HG03558 (cell line): ENCODE data around the gene ESPNL.
"Not testable (repeated sequence)": the region's sequence is repeated elsewhere in the genome, so short reads cannot be mapped to it uniquely, and the experiment has no call there.

Experiments used
- ATAC-seq: cut with Tn5 transposase; IDR thresholded peaks from one replicate; pipeline ENCODE4 v1.9.1; 2021; ENCODE audit warnings: moderate number of reproducible peaks; ENCODE audit not compliant: unreplicated experiment; ENCODE audit errors: extremely low read depth

Gene ESPNL

DNA sequence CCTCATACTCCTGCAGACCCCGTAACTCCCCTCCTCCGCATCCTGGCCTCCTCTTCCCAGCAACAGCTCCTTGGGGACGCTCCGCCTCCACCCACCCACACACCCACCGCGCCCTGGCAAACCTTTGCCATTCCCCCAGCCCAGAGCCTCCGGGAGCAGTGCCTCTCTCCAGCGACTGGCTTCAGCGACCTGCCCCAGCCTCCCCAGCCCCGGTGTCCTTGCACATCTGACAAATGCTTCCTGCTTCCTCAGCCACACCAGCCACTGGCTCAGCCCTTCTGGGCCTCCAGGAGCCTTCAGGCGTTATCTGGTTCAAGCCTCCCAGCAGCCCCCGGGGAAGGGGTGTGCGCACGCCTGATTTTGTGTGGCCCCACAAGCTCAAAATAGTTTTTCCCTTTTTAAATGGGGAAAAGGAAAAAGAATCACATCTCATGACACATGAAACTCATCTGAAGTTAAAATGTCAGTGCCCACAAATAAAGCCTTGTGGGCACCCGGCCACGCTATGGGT lies 14.2 kb downstream of the ESPNL start:
- ATAC-seq: no peak

DNA sequence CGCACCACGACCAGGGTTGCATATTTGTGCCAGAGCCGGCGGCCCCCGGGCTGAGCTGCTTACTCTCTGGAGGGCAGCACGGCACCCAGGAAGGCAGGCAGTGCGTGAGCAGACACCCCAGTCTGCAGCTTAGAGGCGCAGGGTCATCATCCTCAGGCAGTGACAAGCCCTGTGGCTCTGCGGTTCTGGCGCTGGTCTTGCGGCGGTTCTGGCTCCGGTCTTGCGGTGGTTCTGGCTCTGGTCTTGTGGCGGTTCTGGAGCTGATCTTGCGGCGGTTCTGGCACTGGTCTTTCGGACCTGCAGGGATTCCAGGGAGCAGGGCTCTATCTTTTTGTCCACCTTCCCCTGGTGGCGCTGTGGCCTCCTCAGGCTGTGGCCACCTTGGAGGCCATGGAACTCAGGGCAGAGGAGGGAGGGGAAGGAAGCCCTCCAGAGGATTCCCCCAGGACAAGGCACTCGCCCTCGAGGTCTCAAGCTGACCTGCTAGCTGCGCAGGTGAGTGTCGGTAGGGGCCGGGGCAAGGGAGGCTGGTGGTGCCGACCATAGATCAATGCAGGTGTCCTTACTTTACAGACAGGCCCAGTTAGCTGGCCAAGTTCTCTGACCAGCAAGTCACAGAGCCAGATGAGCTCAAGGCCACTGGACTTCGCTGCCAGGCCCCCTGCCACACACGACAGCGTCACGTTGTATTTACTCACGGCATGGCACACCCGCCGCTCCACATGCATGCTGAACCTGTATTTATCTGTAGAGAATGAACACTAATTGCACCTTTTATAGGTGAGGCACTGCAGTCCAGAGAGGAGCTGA lies 14.9 kb downstream of the ESPNL start:
- ATAC-seq: no peak

DNA sequence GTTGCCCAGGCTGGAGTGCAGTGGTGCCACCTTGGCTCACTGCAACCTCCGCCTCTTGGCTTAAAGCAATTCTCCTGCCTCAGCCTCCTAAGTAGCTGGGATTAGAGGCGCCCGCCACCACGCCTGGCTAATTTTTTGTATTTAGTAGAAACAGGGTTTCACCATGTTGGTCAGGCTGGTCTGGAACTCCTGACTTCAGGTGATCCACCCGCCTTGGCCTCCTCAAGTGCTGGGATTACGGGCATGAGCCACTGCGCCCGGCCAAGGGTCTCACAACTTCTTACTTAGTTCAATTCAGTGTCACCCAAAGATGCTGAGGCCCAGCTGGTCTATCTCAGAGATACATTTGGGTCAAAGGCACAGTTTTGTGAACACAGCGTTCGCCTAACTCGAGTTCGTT lies 15.6 kb downstream of the ESPNL start:
- ATAC-seq: not testable (repeated sequence)

DNA sequence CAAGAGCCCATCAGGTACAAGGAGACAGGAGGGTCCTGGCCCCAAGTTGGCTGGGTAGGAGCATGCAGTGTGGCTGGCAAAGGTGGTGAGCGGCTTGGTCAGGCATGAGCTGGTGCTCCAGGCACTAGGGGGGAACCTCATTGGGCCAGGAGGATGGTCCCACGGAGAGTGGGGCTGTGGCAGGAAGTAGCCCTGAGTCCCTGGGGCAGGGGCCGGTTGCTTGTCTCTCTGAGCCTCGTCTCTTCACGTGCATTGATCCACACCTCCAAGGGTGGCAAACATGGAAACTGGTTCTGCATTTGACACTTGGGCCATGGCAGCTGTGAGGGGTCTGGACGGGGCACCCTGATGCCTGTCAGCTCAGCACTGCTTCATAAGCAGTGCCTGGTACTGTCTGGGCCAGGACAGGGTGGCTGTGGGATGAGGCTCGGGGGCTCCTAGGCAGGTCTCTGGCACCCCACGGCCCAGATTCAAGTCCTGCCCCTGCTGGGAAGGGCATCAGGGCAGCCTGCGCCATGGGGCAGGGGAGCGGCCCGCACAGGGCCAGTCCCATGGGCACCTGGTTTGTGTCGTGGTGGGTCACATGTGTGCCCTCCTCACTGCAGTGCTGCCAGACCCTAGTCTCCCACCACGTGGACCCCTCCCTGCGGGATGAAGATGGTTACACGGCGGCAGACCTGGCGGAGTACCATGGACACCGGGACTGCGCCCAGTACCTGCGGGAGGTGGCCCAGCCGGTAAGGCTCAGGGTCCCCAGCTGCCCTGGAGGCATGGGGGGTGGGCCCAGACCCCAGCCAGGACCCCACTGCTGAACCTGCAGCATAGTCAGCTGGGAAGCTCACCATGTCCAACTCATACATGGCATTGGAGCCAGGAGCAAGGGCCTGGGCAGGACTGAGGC lies 16.4 kb downstream of the ESPNL start:
- ATAC-seq: no peak

DNA sequence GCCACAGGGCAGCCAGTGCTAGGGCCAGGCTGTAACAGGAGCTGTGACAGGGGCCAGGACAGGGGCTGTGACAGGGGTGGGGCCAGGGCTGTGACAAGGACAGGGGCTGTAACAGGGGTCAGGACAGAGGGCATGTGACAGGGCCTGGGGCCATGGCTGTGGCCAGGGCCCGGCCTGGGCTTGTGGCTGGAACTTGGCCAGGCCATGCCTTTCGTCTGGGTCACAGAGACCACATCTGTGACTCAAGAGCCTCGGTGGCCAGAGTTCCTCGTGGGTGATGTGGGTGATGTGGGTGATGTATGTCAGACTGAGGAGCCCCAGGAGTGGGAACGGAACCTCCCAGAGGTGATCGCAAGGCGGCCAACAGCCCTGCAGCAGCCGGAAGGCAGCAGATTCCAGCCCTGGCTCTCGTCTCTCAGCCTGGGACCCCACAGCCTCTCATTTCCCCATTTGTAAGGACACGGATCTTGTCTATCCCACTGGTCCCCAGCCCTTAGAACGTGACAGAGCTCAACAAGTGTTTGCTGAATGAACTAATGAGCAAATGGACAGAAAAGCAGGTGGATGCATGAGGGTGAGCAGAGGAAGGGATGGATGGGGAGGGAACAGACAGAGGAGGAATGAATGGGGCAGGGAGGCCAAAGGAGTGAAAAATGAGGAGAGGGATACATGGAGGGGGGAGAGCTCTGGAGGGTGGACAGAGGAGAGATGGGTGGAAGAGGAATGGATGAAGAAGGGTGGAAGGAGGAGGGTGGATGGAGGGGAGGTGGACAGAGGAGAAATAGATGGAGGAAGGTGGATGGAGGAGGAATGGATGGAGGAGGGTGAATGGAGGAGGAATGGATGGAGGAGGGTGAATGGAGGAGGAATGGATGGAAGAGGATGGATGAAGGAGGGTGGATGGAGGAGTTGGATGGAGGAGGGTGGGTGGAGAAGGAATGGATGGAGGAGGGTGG lies 17.3 kb downstream of the ESPNL start:
- ATAC-seq: no peak

DNA sequence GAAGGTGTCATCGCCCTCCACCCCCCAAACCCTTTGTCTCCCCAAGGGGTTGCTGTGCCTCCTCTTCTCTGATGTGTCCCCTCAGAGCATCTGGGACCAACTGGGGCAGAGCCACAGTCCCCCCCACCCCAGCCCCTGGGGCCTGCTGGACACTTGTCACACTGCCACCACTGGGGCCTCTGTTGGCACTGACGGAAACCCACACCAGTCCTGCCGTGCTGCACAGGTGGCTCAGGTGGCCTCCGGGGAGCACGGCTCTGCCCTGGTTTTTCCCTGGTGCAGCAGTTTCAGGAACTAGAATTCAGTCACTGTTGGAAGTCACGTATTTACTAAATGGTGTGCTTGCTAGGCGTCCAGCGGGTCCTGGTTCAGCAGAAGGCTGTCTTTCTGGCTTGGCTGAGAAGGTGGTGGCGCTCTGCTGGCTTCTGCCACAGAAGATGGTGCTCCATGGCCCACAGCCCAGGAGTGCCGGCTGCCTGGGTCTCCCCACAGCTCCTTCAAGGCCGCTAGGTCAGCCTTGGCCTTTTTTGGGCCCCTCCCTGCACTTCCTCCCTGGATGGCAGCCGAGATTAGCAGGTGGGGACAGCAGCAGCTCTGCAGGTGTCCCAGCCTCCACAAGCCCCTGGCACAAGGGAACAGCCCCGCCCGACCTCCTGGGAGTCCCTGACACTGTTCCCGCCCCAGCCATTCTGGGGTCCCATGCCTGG lies 19.8 kb downstream of the ESPNL start:
- ATAC-seq: no peak

DNA sequence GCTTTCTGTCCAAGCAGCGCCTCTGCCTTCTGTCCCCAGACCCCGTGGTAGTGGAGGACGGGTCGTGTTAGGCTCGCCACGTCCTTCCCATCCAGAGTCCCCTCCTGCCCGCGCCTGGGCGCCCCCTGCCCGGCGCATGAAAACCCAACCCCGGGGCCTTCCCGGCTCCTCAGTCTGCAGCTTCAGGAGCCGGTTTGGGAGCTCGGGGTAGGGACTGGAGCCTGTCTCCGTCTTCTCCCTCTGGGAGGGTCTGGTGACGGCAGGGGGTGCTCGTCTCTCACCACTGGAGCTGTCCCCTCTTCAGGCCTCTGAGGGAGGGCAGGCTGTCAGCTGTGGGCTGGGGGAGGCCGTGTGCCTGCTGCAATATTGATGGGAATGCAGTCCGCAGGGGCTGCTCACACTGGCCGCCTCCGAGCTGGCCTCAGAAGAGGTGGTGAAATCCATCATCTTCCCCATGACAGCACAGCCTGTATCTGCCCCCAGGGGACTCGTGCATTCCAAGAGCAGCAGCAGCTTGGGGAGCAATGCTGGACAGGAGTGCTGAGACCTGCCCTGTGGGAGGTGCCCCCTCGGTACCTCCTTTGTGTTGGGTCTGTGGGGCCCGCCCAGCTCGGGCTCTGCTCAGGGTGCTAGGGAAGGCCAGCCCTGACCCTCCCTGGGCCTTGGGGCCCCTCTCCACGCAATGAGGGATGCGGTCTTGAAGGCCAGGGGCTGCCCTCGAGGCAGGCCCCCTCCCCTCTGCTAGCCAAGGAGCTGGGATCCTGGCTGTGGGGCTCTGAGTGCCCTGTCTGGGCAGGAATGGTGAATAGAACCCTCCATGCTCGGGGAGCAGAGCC lies 20.5 kb downstream of the ESPNL start:
- no peak for ATAC-seq

DNA sequence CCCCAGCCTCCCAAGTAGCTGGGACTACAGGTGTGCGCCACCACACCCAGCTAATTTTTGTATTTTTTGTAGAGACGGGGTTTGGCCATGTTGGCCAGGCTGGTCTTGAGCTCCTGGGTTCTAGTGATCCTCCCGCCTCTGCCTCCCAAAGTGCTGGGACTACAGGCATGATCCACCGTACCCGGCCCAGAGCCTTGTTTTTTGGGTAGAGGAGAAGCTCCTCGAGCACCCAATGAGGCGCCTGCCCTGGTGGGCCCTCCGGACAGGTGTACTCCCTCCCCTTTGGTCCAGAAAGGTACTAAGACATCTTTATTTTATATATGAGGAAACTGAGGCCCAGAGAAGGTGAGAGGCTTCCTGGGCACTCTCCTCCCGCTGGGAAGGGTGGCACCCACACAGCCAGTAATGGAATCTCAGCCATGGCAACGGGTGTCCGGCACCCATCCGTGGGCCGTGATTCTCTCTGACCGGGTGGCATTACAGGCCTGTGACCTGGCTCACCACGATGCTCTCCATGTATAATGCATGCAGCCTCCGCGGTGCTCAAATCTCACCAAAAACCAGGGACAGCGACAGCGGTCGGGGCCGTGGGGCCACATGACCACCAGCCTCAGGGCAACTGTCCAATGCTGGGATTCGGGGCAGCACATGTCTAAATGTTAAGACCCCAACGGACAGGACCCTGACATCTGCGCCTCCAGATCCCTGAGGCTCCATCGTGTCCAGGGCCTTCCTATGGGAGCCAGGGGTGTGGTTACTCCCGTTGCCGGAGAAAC lies 21.6 kb downstream of the ESPNL start:
- no peak for ATAC-seq

DNA sequence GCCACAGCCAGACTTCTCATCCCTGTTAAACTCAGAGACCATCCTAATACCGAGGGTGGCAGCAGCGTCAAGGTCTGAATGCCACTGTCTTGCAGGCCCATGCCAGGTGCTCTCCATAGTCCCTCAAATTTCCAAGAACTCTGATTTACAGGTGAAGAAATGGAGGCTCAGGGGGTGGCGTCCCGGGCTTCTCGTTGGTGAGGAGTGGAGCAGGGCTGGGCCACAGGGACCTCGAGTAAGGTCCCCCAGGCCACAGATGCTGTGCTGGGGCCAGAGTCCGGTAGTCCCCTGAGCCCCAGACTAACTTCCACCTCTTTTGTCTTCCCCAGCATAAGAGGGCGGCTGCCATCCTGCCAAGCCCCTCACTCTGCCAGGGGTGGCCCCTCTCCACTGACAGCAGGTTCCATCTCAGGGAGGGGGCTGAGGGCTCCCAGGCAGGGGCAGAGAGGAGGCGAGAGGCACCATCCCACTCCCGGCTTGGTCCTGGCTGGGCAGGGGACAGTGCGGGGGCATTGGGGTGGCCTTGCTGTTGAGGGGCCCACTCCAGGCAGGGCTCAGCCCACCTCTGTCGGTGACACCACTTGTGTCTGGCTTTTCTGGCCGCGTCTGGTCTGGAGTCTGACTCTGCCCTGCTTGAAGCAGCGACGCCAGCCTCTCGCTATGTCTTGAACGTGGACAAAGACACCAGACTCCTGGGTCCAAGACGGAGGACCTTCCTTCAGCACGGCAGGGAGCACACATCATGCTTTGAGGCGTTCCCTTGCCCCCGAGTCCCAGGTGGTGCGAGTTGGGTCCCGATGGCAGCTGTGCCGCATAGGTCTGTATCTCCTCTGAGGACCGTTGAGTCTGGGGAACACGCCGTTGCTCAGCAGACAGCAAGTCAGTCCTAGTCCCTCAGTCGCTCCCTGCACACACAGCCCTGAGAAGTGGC lies 22.4 kb downstream of the ESPNL start:
- ATAC-seq: no peak

DNA sequence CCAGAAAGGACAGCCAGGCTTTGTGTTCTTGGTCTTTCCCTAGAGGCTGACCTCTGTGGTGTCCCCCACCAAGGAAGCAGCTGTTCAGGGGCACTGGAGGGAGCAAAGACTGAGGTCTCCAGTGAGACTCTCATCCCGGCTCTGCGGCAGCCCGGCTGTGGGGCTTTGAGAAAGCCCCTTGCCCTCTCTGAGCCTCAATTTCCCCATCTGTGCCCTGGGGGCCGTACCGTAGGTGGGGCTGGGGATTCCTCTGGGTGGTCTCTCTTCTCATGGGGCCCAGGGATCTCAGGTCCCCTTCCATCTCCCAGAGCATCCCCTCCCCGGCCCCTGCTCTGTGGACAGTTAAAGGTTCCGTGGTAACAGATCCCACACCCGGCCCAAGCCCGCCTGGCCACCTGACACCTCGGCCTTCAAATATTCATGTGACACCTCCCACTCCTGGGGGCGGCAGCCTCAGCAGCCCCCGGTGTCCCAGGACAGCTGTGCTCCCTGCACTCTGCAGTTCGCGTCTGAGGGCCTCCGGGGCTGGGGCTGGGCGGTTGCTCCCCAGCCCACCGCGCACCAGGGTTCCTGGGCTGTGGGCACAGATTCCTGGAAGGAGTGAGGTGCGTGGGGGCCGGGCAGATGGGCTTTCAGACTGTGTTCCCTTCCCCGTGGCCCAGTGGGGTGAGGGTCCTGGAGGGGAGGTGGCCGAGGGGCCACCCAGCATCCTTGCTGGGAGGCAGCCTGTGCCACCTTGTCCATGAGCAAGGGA lies 23.3 kb downstream of the ESPNL start:
- no peak for ATAC-seq

DNA sequence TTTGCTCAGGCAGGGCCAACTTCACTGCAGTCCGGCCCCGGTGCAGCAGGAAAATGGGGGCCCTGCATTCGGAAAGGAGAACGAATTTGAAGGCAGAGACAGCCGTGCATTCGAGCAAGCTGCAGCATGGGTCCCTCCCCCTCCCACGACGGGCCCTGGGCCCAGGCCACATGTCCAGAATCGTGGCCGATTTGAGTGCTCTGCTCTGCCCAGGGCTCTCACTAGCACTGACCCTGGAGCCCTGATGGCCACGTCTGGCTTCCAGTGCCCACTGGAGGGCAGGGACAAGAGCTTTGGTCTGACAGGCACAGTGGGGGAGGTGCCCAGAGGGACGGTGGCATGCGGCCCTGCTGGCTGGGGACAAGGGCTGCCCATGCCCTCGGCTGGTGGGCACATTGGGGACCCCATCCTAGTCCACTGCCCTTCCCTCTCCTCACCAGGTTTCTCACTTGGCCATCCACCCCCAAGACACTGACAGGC lies 23.9 kb downstream of the ESPNL start:
- ATAC-seq: no peak

DNA sequence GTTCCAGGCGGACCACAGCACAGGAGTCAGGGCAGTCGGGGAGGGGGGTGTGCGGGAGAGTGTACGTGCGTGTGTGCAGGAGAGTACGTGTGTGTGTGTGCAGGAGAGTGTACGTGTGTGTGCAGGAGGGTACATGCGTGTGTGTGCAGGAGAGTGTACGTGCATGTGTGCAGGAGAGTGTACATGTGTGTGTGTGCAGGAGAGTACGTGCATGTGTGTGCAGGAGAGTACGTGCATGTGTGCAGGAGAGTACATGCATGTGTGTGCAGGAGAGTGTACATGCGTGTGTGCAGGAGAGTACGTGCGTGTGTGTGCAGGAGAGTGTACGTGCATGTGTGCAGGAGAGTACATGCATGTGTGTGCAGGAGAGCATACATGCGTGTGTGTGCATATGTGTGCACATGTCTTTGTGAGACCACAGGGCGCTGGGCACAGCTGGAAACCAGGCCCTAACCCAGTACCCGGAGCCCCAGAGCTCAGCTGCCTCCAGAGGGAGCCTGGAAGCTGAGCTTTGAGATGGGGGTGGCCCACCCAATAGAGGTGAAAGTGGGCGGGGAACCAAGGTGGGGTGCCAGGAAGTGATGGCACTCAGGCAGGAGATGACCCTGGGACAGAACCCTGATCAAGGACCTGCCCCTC lies 24.5 kb downstream of the ESPNL start:
- ATAC-seq: no peak

DNA sequence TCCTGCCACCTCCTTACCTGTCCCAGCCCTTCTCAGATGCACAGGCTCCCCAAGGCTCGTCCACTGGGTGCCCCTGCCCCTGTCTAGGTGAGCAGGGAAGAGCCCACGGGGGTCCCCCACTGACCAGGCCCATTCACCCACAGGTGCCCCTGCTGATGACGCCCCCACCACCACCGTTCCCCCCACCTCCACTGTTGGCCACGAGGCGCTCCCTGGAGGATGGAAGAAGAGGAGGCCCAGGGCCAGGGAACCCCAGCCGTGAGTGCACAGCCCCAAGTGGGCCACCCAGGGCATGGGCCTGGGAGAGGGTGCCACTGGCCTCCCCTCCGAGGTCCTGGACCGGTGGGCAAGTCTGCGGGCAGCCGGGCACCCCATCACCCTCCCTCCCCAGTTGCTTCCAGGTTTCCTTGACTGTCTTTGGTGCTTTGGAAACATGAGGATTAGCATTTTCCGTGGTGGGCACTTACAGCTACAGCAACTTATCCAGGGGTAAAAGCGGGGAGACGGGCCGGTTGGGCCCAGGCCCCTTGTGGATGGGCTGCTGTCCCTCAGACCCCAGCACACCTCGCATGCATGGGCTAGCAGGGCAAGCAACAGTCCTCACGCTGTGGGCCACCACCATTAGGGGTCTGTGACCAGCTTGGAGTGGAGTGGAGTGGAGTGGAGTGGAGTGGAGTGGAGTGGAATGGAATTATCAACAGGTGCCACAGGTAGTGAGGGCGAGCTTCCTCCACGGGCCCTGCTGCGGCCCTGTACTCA lies 25.2 kb downstream of the ESPNL start:
- no peak for ATAC-seq

DNA sequence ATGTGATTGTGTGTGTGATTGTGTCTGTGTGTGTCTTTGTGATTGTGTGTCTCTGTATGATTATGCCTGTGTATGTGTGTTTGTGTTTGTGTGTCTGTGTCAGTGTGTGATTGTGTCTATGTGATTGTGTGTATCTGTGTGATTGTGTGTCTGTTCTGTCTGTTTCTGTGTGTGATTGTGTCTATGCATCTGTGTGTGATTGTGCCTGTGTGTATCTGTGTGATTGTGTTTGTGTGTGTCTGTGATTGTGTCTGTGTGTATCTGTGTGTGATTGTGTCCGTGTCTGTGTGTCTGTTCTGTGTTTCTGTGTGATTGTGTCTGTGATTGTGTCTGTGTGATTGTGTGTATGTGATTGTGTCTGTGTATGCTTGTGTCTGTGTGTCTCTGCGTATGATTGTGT lies 26.2 kb downstream of the ESPNL start:
- no peak for ATAC-seq

DNA sequence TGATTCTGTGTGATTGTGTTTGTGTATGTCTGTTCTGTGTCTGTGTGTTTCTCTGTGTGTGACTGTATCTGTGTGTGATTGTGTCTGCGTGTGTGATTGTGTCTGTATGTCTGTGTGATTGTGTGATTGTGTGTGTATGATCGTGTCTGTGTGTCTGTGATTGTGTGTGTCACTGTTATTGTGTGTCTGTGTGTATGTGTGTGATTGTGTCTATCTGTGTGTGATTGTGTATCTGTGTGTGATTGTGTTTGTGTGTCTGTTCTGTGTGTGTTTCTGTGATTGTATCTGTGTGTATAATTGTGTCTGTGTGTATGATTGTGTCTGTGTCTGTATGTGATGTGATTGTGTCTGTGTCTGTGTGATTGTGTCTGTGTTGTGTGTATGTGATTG lies 26.6 kb downstream of the ESPNL start:
- no peak for ATAC-seq
